Fibroblast of gingiva (primary cell): Measurements from ENCODE around the gene TMEM259.
A peak's percentile ranks its signal among the peaks of the same experiment; 100 is the strongest.

Source experiments
- DNase-seq: peaks from one replicate; pipeline ENCODE4 v3.0.0-alpha.2; 2011; ENCODE audit warnings: low read depth

The TMEM259 gene

GRCh38 chr19:1016647-1017114 lies 4.2 kb downstream of the TMEM259 start:
- DNase-seq: peak; percentile 49

- no peak for DNase-seq
Observed at GRCh38 chr19:1015782-1016646, 4.9 kb downstream of the TMEM259 start.

GRCh38 chr19:1015061-1015781 lies 5.7 kb downstream of the TMEM259 start:
- DNase-seq: no peak

GRCh38 chr19:1014161-1015060 lies 6.5 kb downstream of the TMEM259 start:
- no peak for DNase-seq

- no peak for DNase-seq
Observed at GRCh38 chr19:1013218-1013617, 7.7 kb downstream of the TMEM259 start.

- no peak for DNase-seq
Observed at GRCh38 chr19:1012334-1012733, 8.6 kb downstream of the TMEM259 start.

- DNase-seq: no peak
Observed at GRCh38 chr19:1011831-1012333, 9.0 kb downstream of the TMEM259 start.

GRCh38 chr19:1010586-1011510 lies 10.1 kb downstream of the TMEM259 start:
- DNase-seq: no peak

- no peak for DNase-seq
Observed at GRCh38 chr19:1009981-1010538, 10.9 kb downstream of the TMEM259 start.

- DNase-seq: peak; percentile 92
Observed at GRCh38 chr19:1009041-1009980, 11.6 kb downstream of the TMEM259 start.

- no peak for DNase-seq
Observed at GRCh38 chr19:1008268-1009040, 12.5 kb downstream of the TMEM259 start.

- DNase-seq: no peak
Observed at GRCh38 chr19:1007399-1008251, 13.3 kb downstream of the TMEM259 start.

GRCh38 chr19:1006711-1007398 lies 14.1 kb downstream of the TMEM259 start:
- no peak for DNase-seq

- DNase-seq: no peak
Observed at GRCh38 chr19:1004803-1005664, 15.9 kb downstream of the TMEM259 start.

GRCh38 chr19:1004204-1004802 lies 16.6 kb downstream of the TMEM259 start:
- no peak for DNase-seq

- no peak for DNase-seq
Observed at GRCh38 chr19:1003283-1003682, 17.6 kb downstream of the TMEM259 start.
